HG03097 (cell line): ENCODE measurements around the gene ACCSL.

Experiments
- ATAC-seq: cut with Tn5 transposase; IDR thresholded peaks from one replicate; pipeline ENCODE4 v1.9.1; 2021; ENCODE audit not compliant: unreplicated experiment, low FRiP score

The ACCSL gene

GRCh38 chr11:44047931-44048431, at the start of gene ACCSL:
ACCSL (plus strand) TSS chr11:44047981; CDS start chr11:44048037, 56 bp downstream.
- no peak for ATAC-seq

DNA sequence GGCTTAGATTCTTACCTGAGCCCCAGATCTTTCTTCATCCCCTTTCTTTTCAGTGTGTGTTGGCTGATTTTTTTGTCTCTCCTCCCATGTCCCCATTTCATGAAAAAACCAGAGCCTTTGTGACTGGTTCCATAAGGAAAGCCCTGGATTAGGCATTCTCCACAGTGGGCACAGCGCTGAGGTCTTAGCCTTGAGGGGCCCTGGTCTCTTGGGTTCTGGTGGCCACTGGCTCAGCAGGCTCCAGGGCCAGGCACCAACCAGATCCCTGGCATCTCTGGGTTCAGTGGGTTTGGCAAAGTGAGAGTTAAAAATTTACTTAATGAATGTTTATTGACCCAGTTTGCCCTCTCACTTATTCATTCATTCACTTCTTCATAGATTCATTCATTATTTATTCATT, 49.5 kb upstream of the ACCSL start:
- no peak for ATAC-seq

GRCh38 chr11:44000731-44001130, 47.0 kb upstream of the ACCSL start:
- ATAC-seq = no peak

- no peak for ATAC-seq
Observed at GRCh38 chr11:44002191-44003093, 45.3 kb upstream of the ACCSL start.

- no peak for ATAC-seq
Observed at GRCh38 chr11:44003736-44004451, 43.9 kb upstream of the ACCSL start.

- ATAC-seq = no peak
Observed at GRCh38 chr11:44004452-44005062, 43.2 kb upstream of the ACCSL start.

DNA sequence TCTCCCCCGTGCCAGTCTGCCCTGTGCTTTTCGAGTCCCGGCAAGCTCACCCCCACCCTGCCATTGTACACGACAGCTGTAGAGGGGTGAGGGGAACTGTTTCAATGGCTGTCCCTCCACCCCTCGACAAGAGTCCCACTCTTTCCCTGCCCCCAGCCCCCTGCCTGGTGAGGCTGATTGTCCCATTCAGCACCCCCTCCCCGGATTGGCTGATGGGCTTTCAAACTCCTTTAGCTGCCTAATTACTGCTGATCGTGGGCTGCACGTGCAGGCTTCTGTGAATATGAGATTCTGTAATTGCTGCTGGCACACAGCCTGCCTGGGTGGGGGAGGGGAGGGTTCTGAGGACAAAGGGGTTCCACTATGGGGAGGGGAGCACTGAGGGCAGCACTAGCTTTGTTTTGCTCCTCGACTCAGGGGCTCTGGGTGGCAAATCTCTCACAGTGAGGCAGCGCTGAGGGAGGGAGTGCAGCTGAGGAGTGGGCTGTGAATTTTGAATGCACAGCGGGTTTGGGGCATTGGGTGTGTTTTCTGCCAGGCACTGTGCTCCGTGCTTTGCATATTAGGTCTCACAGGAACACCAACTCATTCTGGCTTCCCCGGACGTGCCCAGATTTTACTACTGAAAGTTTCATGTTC, 42.6 kb upstream of the ACCSL start:
- no peak for ATAC-seq

- ATAC-seq = no peak
Observed at GRCh38 chr11:44005956-44006355, 41.8 kb upstream of the ACCSL start.

DNA sequence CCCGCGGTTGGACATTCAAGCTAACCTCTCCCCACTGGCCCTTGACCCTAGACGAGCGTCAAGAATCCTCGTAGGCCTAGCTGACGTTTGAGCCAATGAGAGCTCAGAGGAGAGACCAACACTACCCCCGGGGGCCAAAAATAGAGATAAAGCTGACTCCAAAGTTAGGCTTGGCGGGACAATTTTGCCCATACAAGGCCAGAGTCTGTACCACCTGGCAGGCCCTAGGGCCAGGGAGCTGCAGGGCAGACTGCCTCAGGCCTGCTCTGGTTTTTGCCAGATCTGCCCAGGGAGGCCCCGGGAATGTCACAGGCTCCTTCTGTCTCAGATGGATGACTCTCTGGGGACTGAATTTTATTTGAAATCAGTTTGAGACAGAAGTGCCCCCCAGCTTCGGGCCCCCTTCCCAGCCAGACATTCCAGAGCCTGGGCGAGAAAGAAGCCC, 40.8 kb upstream of the ACCSL start:
- ATAC-seq = no peak

- ATAC-seq = no peak
Observed at GRCh38 chr11:44007481-44008087, 40.2 kb upstream of the ACCSL start.

- ATAC-seq = no peak
Observed at GRCh38 chr11:44008088-44008501, 39.7 kb upstream of the ACCSL start.

DNA sequence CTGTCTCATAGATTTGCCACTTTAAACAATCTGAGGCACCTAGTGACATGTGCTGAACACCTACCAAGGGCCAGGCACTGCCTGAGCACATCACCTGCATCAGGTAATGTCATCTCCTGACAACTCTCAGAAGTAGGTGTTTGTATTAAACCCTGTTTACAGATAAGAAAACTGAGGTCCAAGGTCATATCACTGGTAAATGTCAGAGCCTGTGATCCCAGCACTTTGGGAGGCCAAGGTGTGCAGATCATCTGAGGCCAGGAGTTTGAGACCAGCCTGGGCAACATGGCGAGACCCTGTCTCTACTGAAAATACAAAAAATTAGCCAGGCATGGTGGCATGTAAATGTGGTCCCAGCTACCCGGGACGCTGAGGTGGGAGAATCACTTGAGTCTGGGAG, 39.1 kb upstream of the ACCSL start:
- ATAC-seq = no peak

GRCh38 chr11:44010789-44011251, 37.0 kb upstream of the ACCSL start:
- no peak for ATAC-seq

GRCh38 chr11:44011797-44012196, 36.0 kb upstream of the ACCSL start:
- ATAC-seq = no peak

DNA sequence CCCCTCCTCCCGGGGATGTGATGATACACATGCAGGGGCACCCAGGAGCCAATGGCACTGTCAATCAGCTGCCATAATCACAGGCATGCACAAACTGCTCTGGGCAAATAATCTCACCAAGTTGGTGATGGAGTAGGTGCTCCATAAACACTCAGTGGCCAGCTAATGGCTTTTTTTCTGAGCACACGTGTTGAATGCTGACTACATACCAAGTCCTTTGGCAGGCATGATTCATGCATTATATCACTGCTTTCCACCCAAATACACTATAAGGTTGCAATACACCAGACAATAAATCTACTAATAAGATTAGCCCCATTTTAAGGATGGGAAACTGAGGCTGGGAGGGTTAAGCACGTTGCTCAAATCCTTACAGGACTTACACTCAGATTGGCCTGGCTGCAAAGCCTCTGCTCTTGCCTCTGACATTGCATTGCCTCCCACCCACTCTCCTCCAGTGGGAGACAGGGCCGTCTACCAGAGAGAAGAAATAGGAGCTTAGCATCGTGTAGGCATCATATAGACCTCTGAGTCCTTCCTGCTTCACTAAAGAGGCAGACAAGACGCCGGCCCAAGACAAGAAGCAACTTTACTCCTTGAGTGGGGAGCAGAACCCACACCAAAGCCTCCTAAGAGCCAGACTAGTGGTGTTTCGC, 32.7 kb upstream of the ACCSL start:
- no peak for ATAC-seq

DNA sequence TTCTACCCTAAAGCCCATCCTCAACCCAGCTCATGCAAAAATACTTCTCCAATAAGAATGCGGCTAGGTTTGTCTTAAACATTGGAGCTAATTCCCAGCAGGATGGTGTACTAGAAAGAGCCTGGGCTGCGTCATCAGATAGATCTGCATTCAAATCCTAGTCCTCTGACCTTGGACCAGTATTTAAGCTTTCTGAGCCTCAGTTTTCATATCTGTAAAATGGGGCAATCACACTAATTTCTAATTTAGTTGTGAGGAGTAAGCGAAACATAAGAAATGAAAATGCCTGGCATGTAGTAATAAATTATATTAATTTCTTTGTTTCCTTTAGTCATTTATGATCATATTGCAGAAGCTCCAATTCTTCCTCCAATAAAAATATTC, 32.2 kb upstream of the ACCSL start:
- ATAC-seq = no peak

GRCh38 chr11:44016131-44016530, 31.6 kb upstream of the ACCSL start:
- ATAC-seq = no peak

GRCh38 chr11:44016546-44017442, 31.0 kb upstream of the ACCSL start:
- no peak for ATAC-seq
